GM12878 (cell line): ENCODE measurements around the gene TMEM94. TPM values are rescaled to one million over a fixed set of nuclear protein-coding genes. Genes with fewer than 3 reads are reported as not detected.

Source experiments
- microRNA-seq: library from miRNA; unstranded; fragments of <30 nt; microRNA quantifications from one replicate; pipeline ENCODE4, GENCODE V29; 2018
- polyA plus RNA-seq, 11 experiments: library from polyadenylated mRNA; depleted of rRNA in 4 of 11; unstranded in 6 of 11; stranded (reverse) in 5 of 11; fragments of >200 nt; fragmentation: Nextera tagmentation in 4 of 11; fragmentation: Illumina TruSeq in 1 of 11; extraction: Ambion mirVana in 4 of 11; extraction: Trizol in 1 of 11; gene quantifications; 1 replicate in 1 of 11; 2 replicates in 10 of 11; pipeline versions ENCODE4 v1.2.1 to v1.2.3, GENCODE V29; 2011 to 2016; ENCODE audit warnings: inconsistent platforms in 2 of 11, missing spikeins in 2 of 11, low read depth in 1 of 11
- small RNA-seq: library from RNA; depleted of rRNA; stranded (forward); fragments of <200 nt; gene quantifications from one replicate; pipeline ENCODE3, GENCODE V24; 2014
- total RNA-seq, 4 experiments: library from RNA; depleted of rRNA in 3 of 4; stranded (reverse); fragments of >200 nt in 3 of 4; fragmentation: Illumina TruSeq in 1 of 4; extraction: Trizol in 1 of 4; gene quantifications; 2 replicates each; pipeline versions ENCODE4 v1.2.1 to v1.2.3, GENCODE V29; 2013 to 2021

The TMEM94 gene
- total and polyA plus RNA-seq, 10 of the 15 experiments (the other 5 are each of a cell fraction or from before 2014, with no cell fraction given), result 0.31 to 70.7 (median 24.4) TPM

Small RNA genes within 50 kb of the gene (microRNA-seq; reads per million reads assigned to microRNA genes)
- gene MIR6785, result 0.56 reads per million

Small RNA genes within 50 kb of the gene (small RNA-seq; reads per million reads assigned to genes)
- gene RF00019 (not detected), gene RNU6-938P (not detected)

Other genes with a start within 250 kb of the TMEM94 start
Only the 7 nearest of the 12 such genes appear.
- gene SLC25A19, start 167.2 kb upstream of the TMEM94 start, total RNA-seq (2014; rRNA removed), result 55.6 and 58.3 TPM in 2 replicates
- gene SLC25A19, start 167.2 kb upstream of the TMEM94 start, total RNA-seq (2014; rRNA removed; fragmentation: Illumina TruSeq; extraction: Trizol), result 39.7 and 49.1 TPM in 2 replicates
- gene SLC25A19, start 167.2 kb upstream of the TMEM94 start, total RNA-seq (2021), result 59.6 and 60.6 TPM in 2 replicates
- 28.3 and 39.2 TPM in 2 replicates for gene SLC25A19, start 167.2 kb upstream of the TMEM94 start, polyA plus RNA-seq (2011; rRNA removed)
- gene SLC25A19, start 167.2 kb upstream of the TMEM94 start, polyA plus RNA-seq (2014; fragmentation: Illumina TruSeq; extraction: Trizol), result 24.1 and 45.5 TPM in 2 replicates
- gene SLC25A19, start 167.2 kb upstream of the TMEM94 start, polyA plus RNA-seq (2014; fragmentation: Nextera tagmentation; extraction: Ambion mirVana), result 10 to 100 TPM; 32.9 to 43.1 TPM
- gene SLC25A19, start 167.2 kb upstream of the TMEM94 start, polyA plus RNA-seq (2014; rRNA removed), result 68.5 and 69.4 TPM in 2 replicates
- gene SLC25A19, start 167.2 kb upstream of the TMEM94 start, polyA plus RNA-seq (2016; fragmentation: Nextera tagmentation; extraction: Ambion mirVana), result 10 to 100 TPM; 77.0 to 91.6 TPM
- gene GRB2, start 51.0 kb upstream of the TMEM94 start, total RNA-seq (2014; rRNA removed), result 161 and 168 TPM in 2 replicates
- 113 and 118 TPM in 2 replicates for gene GRB2, start 51.0 kb upstream of the TMEM94 start, total RNA-seq (2014; rRNA removed; fragmentation: Illumina TruSeq; extraction: Trizol)
- gene GRB2, start 51.0 kb upstream of the TMEM94 start, total RNA-seq (2021), result 207 and 214 TPM in 2 replicates
- gene GRB2, start 51.0 kb upstream of the TMEM94 start, polyA plus RNA-seq (2011; rRNA removed), result 133 and 196 TPM in 2 replicates
- 141 and 201 TPM in 2 replicates for gene GRB2, start 51.0 kb upstream of the TMEM94 start, polyA plus RNA-seq (2014; fragmentation: Illumina TruSeq; extraction: Trizol)
- 100 to 1,000 TPM; 113 to 152 TPM for gene GRB2, start 51.0 kb upstream of the TMEM94 start, polyA plus RNA-seq (2014; fragmentation: Nextera tagmentation; extraction: Ambion mirVana)
- 164 and 180 TPM in 2 replicates for gene GRB2, start 51.0 kb upstream of the TMEM94 start, polyA plus RNA-seq (2014; rRNA removed)
- 100 to 1,000 TPM; 263 to 268 TPM for gene GRB2, start 51.0 kb upstream of the TMEM94 start, polyA plus RNA-seq (2016; fragmentation: Nextera tagmentation; extraction: Ambion mirVana)
- 0.44 and 1.4 TPM in 2 replicates for gene CASKIN2, start 58.9 kb downstream of the TMEM94 start, total RNA-seq (2014; rRNA removed)
- 0.18 and 0.23 TPM in 2 replicates for gene CASKIN2, start 58.9 kb downstream of the TMEM94 start, total RNA-seq (2014; rRNA removed; fragmentation: Illumina TruSeq; extraction: Trizol)
- 0.80 and 1.8 TPM in 2 replicates for gene CASKIN2, start 58.9 kb downstream of the TMEM94 start, total RNA-seq (2021)
- gene CASKIN2, start 58.9 kb downstream of the TMEM94 start, polyA plus RNA-seq (2011; rRNA removed), result 0.10 TPM in 1 of 2 replicates, not detected in the other
- 0.14 and 0.16 TPM in 2 replicates for gene CASKIN2, start 58.9 kb downstream of the TMEM94 start, polyA plus RNA-seq (2014; fragmentation: Illumina TruSeq; extraction: Trizol)
- gene CASKIN2, start 58.9 kb downstream of the TMEM94 start, polyA plus RNA-seq (2014; fragmentation: Nextera tagmentation; extraction: Ambion mirVana), result under 1 TPM in 1 of 2 experiments, not detected in 1; 0.02 TPM
- gene CASKIN2, start 58.9 kb downstream of the TMEM94 start, polyA plus RNA-seq (2014; rRNA removed), result 0.93 and 2.7 TPM in 2 replicates
- under 1 TPM; 0.44 to 0.56 TPM for gene CASKIN2, start 58.9 kb downstream of the TMEM94 start, polyA plus RNA-seq (2016; fragmentation: Nextera tagmentation; extraction: Ambion mirVana)
- gene TSEN54, start 59.9 kb downstream of the TMEM94 start, total RNA-seq (2014; rRNA removed), result 42.1 and 43.2 TPM in 2 replicates
- gene TSEN54, start 59.9 kb downstream of the TMEM94 start, total RNA-seq (2014; rRNA removed; fragmentation: Illumina TruSeq; extraction: Trizol), result 21.4 and 26.1 TPM in 2 replicates
- 37.3 and 41.2 TPM in 2 replicates for gene TSEN54, start 59.9 kb downstream of the TMEM94 start, total RNA-seq (2021)
- gene TSEN54, start 59.9 kb downstream of the TMEM94 start, polyA plus RNA-seq (2011; rRNA removed), result 25.4 and 45.7 TPM in 2 replicates
- gene TSEN54, start 59.9 kb downstream of the TMEM94 start, polyA plus RNA-seq (2014; fragmentation: Illumina TruSeq; extraction: Trizol), result 22.9 and 29.5 TPM in 2 replicates
- 10 to 100 TPM in 1 of 2 experiments, 1 to 10 TPM in 1; 7.1 to 23.1 TPM for gene TSEN54, start 59.9 kb downstream of the TMEM94 start, polyA plus RNA-seq (2014; fragmentation: Nextera tagmentation; extraction: Ambion mirVana)
- gene TSEN54, start 59.9 kb downstream of the TMEM94 start, polyA plus RNA-seq (2014; rRNA removed), result 42.4 and 52.2 TPM in 2 replicates
- gene TSEN54, start 59.9 kb downstream of the TMEM94 start, polyA plus RNA-seq (2016; fragmentation: Nextera tagmentation; extraction: Ambion mirVana), result 10 to 100 TPM; 41.1 to 48.0 TPM
- gene LLGL2, start 69.1 kb downstream of the TMEM94 start, total RNA-seq (2014; rRNA removed), result 5.0 and 6.5 TPM in 2 replicates
- 1.8 and 2.0 TPM in 2 replicates for gene LLGL2, start 69.1 kb downstream of the TMEM94 start, total RNA-seq (2014; rRNA removed; fragmentation: Illumina TruSeq; extraction: Trizol)
- 6.3 and 7.6 TPM in 2 replicates for gene LLGL2, start 69.1 kb downstream of the TMEM94 start, total RNA-seq (2021)
- 1.7 and 3.3 TPM in 2 replicates for gene LLGL2, start 69.1 kb downstream of the TMEM94 start, polyA plus RNA-seq (2011; rRNA removed)
- gene LLGL2, start 69.1 kb downstream of the TMEM94 start, polyA plus RNA-seq (2014; fragmentation: Illumina TruSeq; extraction: Trizol), result 9.9 TPM in 1 of 2 replicates, not detected in the other
- gene LLGL2, start 69.1 kb downstream of the TMEM94 start, polyA plus RNA-seq (2014; fragmentation: Nextera tagmentation; extraction: Ambion mirVana), result under 1 TPM; 0.21 to 0.75 TPM
- gene LLGL2, start 69.1 kb downstream of the TMEM94 start, polyA plus RNA-seq (2014; rRNA removed), result 5.8 and 7.4 TPM in 2 replicates
- 1 to 10 TPM; 4.1 to 5.0 TPM for gene LLGL2, start 69.1 kb downstream of the TMEM94 start, polyA plus RNA-seq (2016; fragmentation: Nextera tagmentation; extraction: Ambion mirVana)
- 4.3 and 6.7 TPM in 2 replicates for gene MYO15B, start 131.2 kb downstream of the TMEM94 start, total RNA-seq (2014; rRNA removed)
- gene MYO15B, start 131.2 kb downstream of the TMEM94 start, total RNA-seq (2014; rRNA removed; fragmentation: Illumina TruSeq; extraction: Trizol), result 2.3 and 2.7 TPM in 2 replicates
- 12.3 and 15.4 TPM in 2 replicates for gene MYO15B, start 131.2 kb downstream of the TMEM94 start, total RNA-seq (2021)
- 0.67 and 0.82 TPM in 2 replicates for gene MYO15B, start 131.2 kb downstream of the TMEM94 start, polyA plus RNA-seq (2011; rRNA removed)
- 2.1 and 3.6 TPM in 2 replicates for gene MYO15B, start 131.2 kb downstream of the TMEM94 start, polyA plus RNA-seq (2014; fragmentation: Illumina TruSeq; extraction: Trizol)
- gene MYO15B, start 131.2 kb downstream of the TMEM94 start, polyA plus RNA-seq (2014; fragmentation: Nextera tagmentation; extraction: Ambion mirVana), result under 1 TPM in 1 of 2 experiments, not detected in 1; 0.82 TPM
- gene MYO15B, start 131.2 kb downstream of the TMEM94 start, polyA plus RNA-seq (2014; rRNA removed), result 9.0 and 11.1 TPM in 2 replicates
- 1 to 10 TPM; 1.2 to 1.3 TPM for gene MYO15B, start 131.2 kb downstream of the TMEM94 start, polyA plus RNA-seq (2016; fragmentation: Nextera tagmentation; extraction: Ambion mirVana)
- gene SMIM5, start 176.8 kb downstream of the TMEM94 start, total RNA-seq (2014; rRNA removed), result not detected in 2 replicates
- not detected in 2 replicates for gene SMIM5, start 176.8 kb downstream of the TMEM94 start, total RNA-seq (2014; rRNA removed; fragmentation: Illumina TruSeq; extraction: Trizol)
- gene SMIM5, start 176.8 kb downstream of the TMEM94 start, total RNA-seq (2021), result not detected in 2 replicates
- gene SMIM5, start 176.8 kb downstream of the TMEM94 start, polyA plus RNA-seq (2011; rRNA removed), result not detected in 2 replicates
- gene SMIM5, start 176.8 kb downstream of the TMEM94 start, polyA plus RNA-seq (2014; fragmentation: Illumina TruSeq; extraction: Trizol), result not detected in 2 replicates
- not detected for gene SMIM5, start 176.8 kb downstream of the TMEM94 start, polyA plus RNA-seq (2014; fragmentation: Nextera tagmentation; extraction: Ambion mirVana)
- 0.04 TPM in 1 of 2 replicates, not detected in the other for gene SMIM5, start 176.8 kb downstream of the TMEM94 start, polyA plus RNA-seq (2014; rRNA removed)
- under 1 TPM; 0.08 to 0.11 TPM for gene SMIM5, start 176.8 kb downstream of the TMEM94 start, polyA plus RNA-seq (2016; fragmentation: Nextera tagmentation; extraction: Ambion mirVana)